ENCODE measurements around the gene UBE2L6.

The UBE2L6 gene

GRCh38 chr11:57530215-57530595, 37.3 kb downstream of the UBE2L6 start:
- DNase-seq (ENCODE audit: low spot score): no peak

DNA sequence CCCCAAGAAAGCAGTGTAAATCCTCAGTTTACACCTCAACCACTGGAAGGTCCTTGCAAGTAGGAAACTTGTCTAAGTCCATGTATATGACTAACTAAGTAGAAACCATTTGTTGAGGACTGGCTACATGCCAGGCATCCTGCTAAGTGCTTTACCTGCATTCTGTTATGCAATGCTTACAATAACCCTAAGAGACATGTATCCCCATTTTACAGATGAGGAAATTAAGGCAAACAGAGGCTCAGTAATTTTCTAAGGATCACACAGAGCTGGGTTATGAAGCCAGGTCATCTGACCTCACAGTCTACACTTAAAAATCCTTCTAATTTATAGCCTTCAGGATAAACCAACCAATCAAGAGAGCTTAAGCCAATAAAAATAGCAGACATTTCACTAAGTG, 38.5 kb downstream of the UBE2L6 start:
- DNase-seq (ENCODE audit: low spot score): no peak

DNA sequence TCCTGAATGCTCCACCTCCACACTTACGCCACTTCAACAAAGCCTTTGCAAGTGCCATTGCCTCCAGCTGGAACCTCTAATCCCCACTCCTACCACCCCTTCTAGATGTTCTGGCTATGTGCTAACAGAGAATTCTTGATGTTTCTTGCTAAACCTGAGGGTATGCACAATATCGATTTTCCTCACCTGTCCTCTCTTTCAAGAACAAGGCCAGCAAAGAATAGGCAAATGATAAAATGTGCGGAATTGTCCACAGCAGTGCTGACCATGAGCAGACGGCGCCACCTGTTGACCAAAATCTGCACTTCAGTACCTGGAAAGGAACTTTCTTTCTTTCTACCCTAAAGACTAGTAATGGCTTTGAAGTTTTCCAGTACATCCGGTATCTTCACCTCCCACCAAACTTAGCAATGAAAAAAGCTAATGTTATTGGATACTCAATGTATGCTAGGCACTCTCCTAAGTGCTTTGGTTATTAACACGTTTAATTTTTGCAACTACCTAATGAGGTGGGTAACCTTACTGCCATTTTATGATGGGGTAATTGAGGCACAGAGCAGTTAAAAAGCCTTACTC, 40.3 kb downstream of the UBE2L6 start:
- DNase-seq (ENCODE audit: low spot score): peak; percentile 87

- no peak for DNase-seq (ENCODE audit: low spot score)
Measured at GRCh38 chr11:57523419-57523818, 44.1 kb downstream of the UBE2L6 start.

- DNase-seq (ENCODE audit: low spot score): no peak
Measured at GRCh38 chr11:57521116-57521515, 46.4 kb downstream of the UBE2L6 start.

DNA sequence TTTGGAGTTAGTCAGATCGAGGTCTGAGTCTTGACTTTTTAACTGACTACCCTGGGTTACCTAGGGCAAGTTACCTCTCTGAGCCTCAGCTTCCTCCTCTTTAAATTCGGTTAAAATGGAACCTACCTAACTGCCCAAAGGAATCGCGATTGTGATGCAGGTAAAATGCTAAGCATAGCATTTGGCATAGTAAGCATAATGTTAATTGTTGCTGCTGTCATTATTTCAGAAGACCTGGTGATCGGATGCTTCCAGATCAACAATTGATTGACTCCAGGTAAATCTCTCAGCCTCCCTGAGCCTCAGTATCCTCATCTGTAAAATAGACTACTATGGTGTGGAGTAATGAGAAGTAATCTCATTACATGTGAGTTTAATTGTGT, 51.4 kb downstream of the UBE2L6 start:
- DNase-seq (ENCODE audit: low spot score): no peak

DNA sequence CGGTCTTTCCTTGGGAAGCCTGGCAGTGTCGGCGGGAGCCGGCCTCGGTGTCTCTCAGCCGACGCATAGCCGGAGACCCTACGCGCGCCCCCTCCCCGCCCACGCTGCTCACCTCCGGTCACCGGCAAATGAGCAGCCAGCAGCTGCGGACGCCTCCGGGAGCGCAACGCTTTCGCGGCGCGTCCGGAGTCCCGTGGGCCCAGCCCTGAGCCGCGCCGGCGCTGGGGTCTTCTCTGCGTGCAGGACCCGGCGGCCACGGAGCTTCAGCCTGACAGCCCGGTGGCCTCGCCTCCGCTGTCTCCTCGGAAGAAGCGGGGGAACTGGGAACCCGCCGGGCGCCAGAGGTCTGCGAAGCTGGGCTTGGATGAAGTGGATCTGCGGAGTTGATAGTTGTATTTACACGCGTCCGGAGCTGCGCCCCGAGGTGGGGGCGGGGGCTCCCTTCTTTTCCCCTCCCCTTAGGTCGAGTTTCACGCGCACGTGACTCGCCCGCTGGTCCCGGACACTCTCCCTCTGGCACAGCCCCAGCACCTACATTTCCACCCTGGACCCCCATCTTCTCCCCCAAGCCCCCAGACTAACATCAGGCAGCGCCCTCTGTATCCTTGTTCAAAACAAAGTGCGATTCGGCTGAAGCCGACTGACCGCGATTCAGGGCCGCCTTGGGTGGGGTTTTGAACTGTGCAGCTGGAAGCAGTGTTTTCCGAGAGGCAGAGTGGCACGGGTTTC, 52.0 kb downstream of the UBE2L6 start, which contains the start of gene SLC43A1:
SLC43A1 (minus strand) TSS at position 371 of the 729 bp plus-strand sequence. CDS start 1,591 bp downstream, outside the sequence.
- DNase-seq (ENCODE audit: low spot score): peak; percentile 99

DNA sequence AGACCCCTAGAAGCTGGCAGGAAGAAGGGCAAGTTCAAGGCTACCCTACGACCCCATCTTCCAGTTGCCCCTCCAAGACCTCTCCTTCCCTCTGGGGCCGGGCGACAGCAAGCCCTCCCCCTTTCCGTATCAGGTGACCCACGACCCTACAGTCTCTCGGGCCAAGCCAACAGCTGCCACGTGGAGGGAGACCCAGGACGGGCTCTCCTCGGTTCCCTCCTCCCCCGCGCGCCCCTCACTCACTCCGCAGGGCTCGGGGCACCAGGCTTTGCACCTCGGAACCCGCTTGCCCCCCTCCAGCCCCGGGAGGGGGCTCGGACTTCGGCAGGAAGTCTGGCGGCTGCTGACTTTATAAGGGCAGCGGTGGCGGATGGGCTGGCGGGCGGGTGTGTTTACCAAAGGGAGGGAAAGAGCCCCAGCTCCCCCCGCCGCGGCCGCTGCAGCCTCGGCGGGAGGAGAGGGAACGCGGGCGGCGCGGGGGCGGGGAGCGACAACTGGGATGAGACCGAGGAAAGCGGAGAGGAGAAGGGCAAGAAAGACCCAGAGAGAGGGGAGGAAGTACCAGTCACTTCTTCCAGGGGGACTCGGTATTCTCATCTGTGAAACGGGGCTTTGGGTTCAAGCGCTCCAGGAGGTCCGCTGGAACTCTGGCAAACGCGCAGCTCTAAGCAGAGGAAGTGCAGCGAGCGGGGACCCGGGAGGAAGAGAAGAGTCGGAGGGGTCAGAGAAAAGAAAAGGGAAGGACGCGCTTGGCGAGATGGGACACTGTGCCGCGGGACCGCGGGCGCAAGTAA, 52.7 kb downstream of the UBE2L6 start:
- peak; percentile 98 for DNase-seq (ENCODE audit: low spot score)

DNA sequence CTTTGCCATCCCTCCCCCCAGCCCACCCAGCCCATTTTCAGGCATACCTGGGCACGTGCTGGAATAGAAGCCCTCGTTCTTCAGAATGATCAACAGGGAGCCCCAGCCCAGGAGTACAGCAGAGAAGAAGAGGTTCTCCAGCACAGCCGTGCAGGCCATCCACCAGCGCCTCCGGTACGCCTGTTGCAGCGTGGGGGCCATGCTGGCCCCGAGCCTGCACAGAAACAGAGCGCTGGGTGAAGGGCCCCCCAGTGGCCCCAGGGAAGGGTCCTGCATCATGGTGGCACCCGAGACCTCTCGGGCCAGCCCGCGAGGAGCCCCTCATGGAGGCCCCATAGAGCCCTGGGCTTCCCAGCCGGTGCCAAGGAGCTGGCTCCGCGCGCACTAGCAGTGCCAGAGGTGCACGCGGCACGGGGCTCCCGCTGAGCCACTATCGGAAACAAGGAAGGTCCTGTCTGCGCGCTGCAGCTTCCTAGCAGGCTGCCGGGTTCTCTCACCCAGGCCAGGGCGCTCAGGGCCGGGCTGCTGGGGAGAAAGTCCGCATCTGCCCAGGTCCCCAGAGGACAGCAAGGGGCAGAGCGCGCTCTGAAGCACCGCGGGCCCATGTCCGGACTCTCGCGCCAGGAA, 53.4 kb downstream of the UBE2L6 start:
- peak; percentile 86 for DNase-seq (ENCODE audit: low spot score)

GRCh38 chr11:57513452-57513795, 54.0 kb downstream of the UBE2L6 start:
- DNase-seq (ENCODE audit: low spot score): no peak

DNA sequence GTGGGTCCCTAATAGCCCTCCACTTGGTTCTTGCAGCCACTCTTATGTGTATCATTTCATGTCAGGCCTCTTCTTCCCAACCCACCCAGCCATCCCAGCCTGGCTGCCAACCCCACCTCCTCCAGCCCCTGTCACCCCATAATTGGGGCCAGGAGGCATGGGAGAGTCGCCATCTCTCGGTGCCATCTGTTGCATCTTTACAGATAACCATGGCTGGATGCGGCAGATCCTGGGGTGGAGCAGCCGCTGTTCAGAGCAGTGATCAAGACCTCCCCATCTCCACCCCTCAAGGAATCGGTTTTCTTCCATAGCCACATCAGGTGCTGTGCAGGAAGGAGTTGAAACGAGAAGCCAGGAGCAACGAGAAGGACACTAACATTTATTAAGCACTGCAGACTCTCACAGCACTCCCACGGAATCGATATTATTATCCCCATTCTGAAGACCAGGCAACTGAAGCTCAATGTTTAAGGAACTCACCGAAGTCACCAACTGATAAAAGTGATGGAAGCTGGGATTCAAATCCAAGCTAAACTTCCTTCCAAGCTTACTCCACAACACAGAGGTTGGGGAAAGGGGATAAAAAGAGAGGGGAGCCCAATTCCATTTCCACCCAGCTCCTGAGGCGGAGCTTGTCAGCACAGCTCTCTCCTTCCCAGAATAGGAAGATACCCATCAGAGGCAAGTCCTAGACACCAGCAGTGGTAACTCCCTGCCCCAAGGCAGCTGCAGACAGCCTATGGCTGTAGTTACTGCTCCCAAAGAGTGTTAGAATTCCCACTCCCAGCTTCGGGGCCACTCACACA, 54.6 kb downstream of the UBE2L6 start:
- no peak for DNase-seq (ENCODE audit: low spot score)

- no peak for DNase-seq (ENCODE audit: low spot score)
Measured at GRCh38 chr11:57511741-57512430, 55.6 kb downstream of the UBE2L6 start.

- DNase-seq (ENCODE audit: low spot score): no peak
Measured at GRCh38 chr11:57508341-57509170, 58.9 kb downstream of the UBE2L6 start.

GRCh38 chr11:57506522-57506921, 61.0 kb downstream of the UBE2L6 start:
- no peak for DNase-seq (ENCODE audit: low spot score)

- peak; percentile 79 for DNase-seq (ENCODE audit: low spot score)
Measured at GRCh38 chr11:57504511-57504910, 63.0 kb downstream of the UBE2L6 start.

- DNase-seq (ENCODE audit: low spot score): no peak
Measured at GRCh38 chr11:57502870-57503269, 64.6 kb downstream of the UBE2L6 start.

GRCh38 chr11:57502376-57502775, 65.1 kb downstream of the UBE2L6 start:
- DNase-seq (ENCODE audit: low spot score): no peak

DNA sequence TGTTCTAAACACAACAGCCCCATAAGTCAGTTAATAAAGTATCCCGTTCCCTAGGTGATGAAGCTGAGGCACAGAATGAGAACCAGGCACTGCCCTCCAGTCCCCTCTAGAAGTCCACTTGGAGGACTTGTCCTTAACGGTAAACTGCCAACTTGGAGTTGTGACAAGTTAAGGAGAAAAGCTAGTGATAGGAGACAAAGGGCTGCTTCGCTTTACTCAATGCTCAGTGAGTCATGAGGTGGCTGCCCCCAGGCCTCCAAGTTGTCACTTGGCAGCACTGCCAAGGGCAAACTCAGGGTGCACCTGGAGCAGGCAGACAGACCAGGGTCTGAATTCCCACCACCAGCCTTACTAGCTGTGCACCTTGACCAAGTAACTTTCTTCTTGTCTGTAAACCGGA, 65.5 kb downstream of the UBE2L6 start:
- DNase-seq (ENCODE audit: low spot score): no peak
